KMS-11 (cell line): Measurements from ENCODE around the gene TAF11L14.
A peak's percentile ranks its signal among the peaks of the same experiment; 100 is the strongest.
"Not testable (repeated sequence)": the region's sequence is repeated elsewhere in the genome, so short reads cannot be mapped to it uniquely, and the experiment has no call there.

ENCODE experiments used
- H2AFZ ChIP-seq: fragments of 200-600 bp; sonication (generic); 2 replicates; pipeline ENCODE4 v1.6.1; 2016; ENCODE audit warnings: antibody characterized with exemption, mixed run types, low read depth
- H3K27ac ChIP-seq: fragments of 200-600 bp; sonication (generic); 2 replicates; pipeline ENCODE4 v1.6.1; 2016; ENCODE audit warnings: mild to moderate bottlenecking, mixed run types
- H3K27me3 ChIP-seq: fragments of 200-600 bp; sonication (generic); 2 replicates; pipeline ENCODE4 v1.6.1; 2017; ENCODE audit warnings: mild to moderate bottlenecking, low read depth, mixed run types, moderate library complexity; ENCODE audit not compliant: insufficient read depth
- H3K36me3 ChIP-seq: fragments of 200-600 bp; sonication (generic); 2 replicates; pipeline ENCODE4 v1.6.1; 2017; ENCODE audit warnings: mild to moderate bottlenecking, mixed run types; ENCODE audit not compliant: insufficient read depth
- H3K4me1 ChIP-seq: fragments of 200-600 bp; sonication (generic); 2 replicates; pipeline ENCODE4 v1.6.1; 2016; ENCODE audit warnings: mild to moderate bottlenecking, low read depth, mixed run types; ENCODE audit not compliant: poor library complexity, severe bottlenecking
- H3K4me2 ChIP-seq: fragments of 200-600 bp; sonication (generic); 2 replicates; pipeline ENCODE4 v1.7.0; 2016; ENCODE audit warnings: mild to moderate bottlenecking, mixed run types
- H3K4me3 ChIP-seq: fragments of 200-600 bp; sonication (generic); IDR thresholded peaks from 2 replicates; pipeline ENCODE4 v1.6.1; 2017; ENCODE audit warnings: low read depth, low read length, mixed read lengths; ENCODE audit not compliant: insufficient read depth
- H3K79me2 ChIP-seq: fragments of 200-600 bp; sonication (generic); 2 replicates; pipeline ENCODE4 v1.6.1; 2016; ENCODE audit warnings: low read depth, mixed run types; ENCODE audit not compliant: insufficient read depth
- H3K9ac ChIP-seq: fragments of 200-600 bp; sonication (generic); 2 replicates; pipeline ENCODE4 v1.6.1; 2016; ENCODE audit warnings: mild to moderate bottlenecking, mixed run types
- H4K20me1 ChIP-seq: fragments of 200-600 bp; sonication (generic); 2 replicates; pipeline ENCODE4 v1.6.1; 2016; ENCODE audit warnings: mild to moderate bottlenecking, mixed run types; ENCODE audit not compliant: insufficient read depth
- TF ChIP-seq, protein P1 (sequence below): fragments of 200-600 bp; sonication (generic); conservative IDR thresholded peaks from 2 replicates; pipeline ENCODE4 v1.6.1; 2017; ENCODE audit warnings: low read depth, mild to moderate bottlenecking, antibody characterized with exemption, low read length, moderate library complexity, mixed read lengths

The TAF11L14 gene

DNA sequence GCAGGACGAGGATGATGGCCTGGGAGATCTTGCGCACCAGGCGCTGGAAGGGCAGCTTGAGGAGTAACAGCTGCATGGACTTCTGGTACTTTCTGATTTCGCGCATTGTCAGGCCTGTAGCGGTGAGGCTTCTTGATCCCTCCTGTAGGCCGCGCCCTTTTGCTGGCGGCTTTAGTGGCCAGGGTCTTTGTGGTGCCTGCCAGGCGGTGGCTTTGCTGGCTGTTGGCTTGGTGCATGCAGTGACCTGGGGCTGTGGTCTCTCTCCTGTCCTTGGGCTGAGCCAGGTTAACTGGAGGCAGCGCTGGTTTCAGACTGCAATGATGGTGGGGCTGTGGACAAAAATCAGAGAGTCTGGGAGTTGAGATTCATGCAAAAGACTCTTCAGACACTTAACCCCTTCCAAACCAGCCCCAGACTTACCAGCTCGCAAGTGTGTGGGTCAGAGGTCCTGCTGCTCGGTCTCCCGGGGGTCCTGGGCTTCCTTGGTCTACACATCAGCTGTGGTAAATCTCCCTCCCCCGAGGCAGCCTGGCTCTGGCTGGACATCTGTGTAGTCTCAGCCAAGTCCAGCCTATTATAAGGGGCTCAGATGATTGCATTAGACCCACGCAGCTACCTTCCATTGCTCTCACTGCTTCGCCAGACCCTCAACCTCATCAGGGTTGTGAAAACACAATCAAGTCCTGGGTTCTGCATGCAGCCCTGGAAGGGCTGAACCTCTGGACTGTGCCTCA is 19.2 kb upstream of the TAF11L14 start:
- H3K27ac ChIP-seq: no peak overlapping the region
- no peak overlapping the region for H3K4me3 ChIP-seq
- no peak overlapping the region for H3K4me2 ChIP-seq
- no peaks in the 10 kb centered on the region for H3K79me2 ChIP-seq
- H2AFZ ChIP-seq: no peak overlapping the region
- H4K20me1 ChIP-seq: no peaks in the 10 kb centered on the region
- no peaks in the 10 kb centered on the region for H3K4me1 ChIP-seq
- no peaks in the 10 kb centered on the region for H3K27me3 ChIP-seq
- H3K36me3 ChIP-seq: no peaks in the 10 kb centered on the region
- TF ChIP-seq, protein P1, sequence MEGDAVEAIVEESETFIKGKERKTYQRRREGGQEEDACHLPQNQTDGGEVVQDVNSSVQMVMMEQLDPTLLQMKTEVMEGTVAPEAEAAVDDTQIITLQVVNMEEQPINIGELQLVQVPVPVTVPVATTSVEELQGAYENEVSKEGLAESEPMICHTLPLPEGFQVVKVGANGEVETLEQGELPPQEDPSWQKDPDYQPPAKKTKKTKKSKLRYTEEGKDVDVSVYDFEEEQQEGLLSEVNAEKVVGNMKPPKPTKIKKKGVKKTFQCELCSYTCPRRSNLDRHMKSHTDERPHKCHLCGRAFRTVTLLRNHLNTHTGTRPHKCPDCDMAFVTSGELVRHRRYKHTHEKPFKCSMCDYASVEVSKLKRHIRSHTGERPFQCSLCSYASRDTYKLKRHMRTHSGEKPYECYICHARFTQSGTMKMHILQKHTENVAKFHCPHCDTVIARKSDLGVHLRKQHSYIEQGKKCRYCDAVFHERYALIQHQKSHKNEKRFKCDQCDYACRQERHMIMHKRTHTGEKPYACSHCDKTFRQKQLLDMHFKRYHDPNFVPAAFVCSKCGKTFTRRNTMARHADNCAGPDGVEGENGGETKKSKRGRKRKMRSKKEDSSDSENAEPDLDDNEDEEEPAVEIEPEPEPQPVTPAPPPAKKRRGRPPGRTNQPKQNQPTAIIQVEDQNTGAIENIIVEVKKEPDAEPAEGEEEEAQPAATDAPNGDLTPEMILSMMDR: no peak
- H3K9ac ChIP-seq: no peak overlapping the region

GRCh38 chr5:17619354-17619753 is 14.9 kb upstream of the TAF11L14 start:
- Histone ChIP-seq H3K9ac (no peak overlapping the region), H3K79me2 (no peaks in the 10 kb centered on the region), H3K36me3 (no peaks in the 10 kb centered on the region), H3K27ac (no peak overlapping the region), H4K20me1 (no peaks in the 10 kb centered on the region), H3K4me3 (no peak overlapping the region), H2AFZ (no peak overlapping the region), H3K4me2 (no peak overlapping the region), H3K27me3 (no peaks in the 10 kb centered on the region), H3K4me1 (no peaks in the 10 kb centered on the region)
- TF ChIP-seq, protein P1: no peak

DNA sequence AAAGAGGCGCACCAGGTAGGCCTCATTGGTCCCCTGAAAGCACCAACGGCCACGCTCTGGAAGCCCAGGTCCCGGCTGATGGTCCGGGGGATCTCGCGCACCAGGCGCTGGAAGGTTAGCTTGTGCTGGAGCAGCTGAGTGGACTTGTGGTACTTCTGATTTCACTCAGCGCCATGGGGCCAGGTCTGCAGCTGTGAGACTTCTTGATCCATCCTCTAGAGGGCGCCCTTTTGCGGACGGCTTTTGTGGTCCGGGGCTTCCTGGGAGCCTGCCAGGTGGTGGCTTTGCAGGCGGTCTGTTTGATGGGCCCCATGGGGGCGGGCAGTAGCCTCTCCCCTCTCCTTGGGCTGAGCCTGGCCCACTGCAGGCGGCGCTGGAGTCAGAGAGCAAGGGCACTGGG is 13.6 kb upstream of the TAF11L14 start:
- Histone ChIP-seq H3K79me2 (no peaks in the 10 kb centered on the region), H3K36me3 (no peaks in the 10 kb centered on the region), H3K27me3 (no peaks in the 10 kb centered on the region), H2AFZ (no peak overlapping the region), H3K9ac (no peak overlapping the region), H3K4me3 (no peak overlapping the region), H4K20me1 (no peaks in the 10 kb centered on the region), H3K4me1 (no peaks in the 10 kb centered on the region), H3K27ac (no peak overlapping the region), H3K4me2 (no peak overlapping the region)
- TF ChIP-seq, protein P1: peak; percentile 40; the same call in 1 of the 2 replicates

DNA sequence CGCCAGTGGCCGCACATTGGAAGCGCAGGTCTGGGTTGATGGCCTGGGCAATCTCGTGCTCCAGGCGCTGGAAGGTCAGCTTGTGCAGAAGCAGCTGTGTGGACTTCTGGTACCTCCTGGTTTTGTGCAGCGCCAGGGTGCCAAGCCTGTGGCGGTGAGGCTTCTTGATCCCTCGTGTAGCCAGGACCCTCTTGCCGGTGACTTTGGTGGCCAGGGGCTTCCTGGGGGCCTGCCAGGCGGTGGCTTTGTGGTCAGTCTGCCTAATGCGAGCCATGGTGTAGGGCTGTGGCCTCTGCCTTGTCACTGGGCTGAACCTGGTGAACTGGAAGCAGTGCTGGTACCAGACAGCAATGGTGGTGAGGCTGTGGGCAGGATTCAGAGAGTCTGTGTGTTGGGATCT is 8.6 kb upstream of the TAF11L14 start:
- TF ChIP-seq, protein P1: no peak
- no peak overlapping the region for H2AFZ ChIP-seq
- H4K20me1 ChIP-seq: no peaks in the 10 kb centered on the region
- H3K4me2 ChIP-seq: no peak overlapping the region
- no peak overlapping the region for H3K4me3 ChIP-seq
- H3K79me2 ChIP-seq: no peaks in the 10 kb centered on the region
- no peaks in the 10 kb centered on the region for H3K27me3 ChIP-seq
- no peaks in the 10 kb centered on the region for H3K36me3 ChIP-seq
- H3K27ac ChIP-seq: no peak overlapping the region
- H3K9ac ChIP-seq: no peak overlapping the region
- H3K4me1 ChIP-seq: no peaks in the 10 kb centered on the region

- H3K9ac ChIP-seq, H3K79me2 ChIP-seq, H3K27me3 ChIP-seq, H3K36me3 ChIP-seq, H2AFZ ChIP-seq, H3K4me1 ChIP-seq, H4K20me1 ChIP-seq, H3K4me2 ChIP-seq, H3K4me3 ChIP-seq, H3K27ac ChIP-seq: not testable (repeated sequence)
Measured at GRCh38 chr5:17631788-17632187, 2.5 kb upstream of the TAF11L14 start, which contains the start of gene TAF11L13. Gene TAF11L13, plus strand, starts transcription at chr5:17632088.

GRCh38 chr5:17649232-17649631 is 15.0 kb downstream of the TAF11L14 start:
- H2AFZ ChIP-seq, H4K20me1 ChIP-seq, H3K9ac ChIP-seq, H3K27ac ChIP-seq, H3K4me3 ChIP-seq, H3K79me2 ChIP-seq, H3K4me2 ChIP-seq, H3K36me3 ChIP-seq, H3K4me1 ChIP-seq, H3K27me3 ChIP-seq: not testable (repeated sequence)

GRCh38 chr5:17655201-17655759 is 21.0 kb downstream of the TAF11L14 start:
- H3K9ac ChIP-seq, H4K20me1 ChIP-seq, H3K36me3 ChIP-seq, H3K4me1 ChIP-seq, H3K79me2 ChIP-seq, H3K4me2 ChIP-seq, H3K4me3 ChIP-seq, H2AFZ ChIP-seq, H3K27me3 ChIP-seq, H3K27ac ChIP-seq: not testable (repeated sequence)
